H1 (cell line): ENCODE results near the gene DDX5. TPM values are rescaled to one million over a fixed set of nuclear protein-coding genes. Genes with fewer than 3 reads are reported as not detected.

ENCODE experiments used
- EGR1 ChIP-seq: IDR thresholded peaks from 2 replicates; pipeline ENCODE4 v1.6.1; 2011; ENCODE audit warnings: low read depth, low read length, borderline replicate concordance
- EP300 ChIP-seq, 2 experiments: IDR thresholded peaks; 1 replicate in 1 of 2; 2 replicates in 1 of 2; pipeline ENCODE4 v1.6.1; 2011 to 2012; ENCODE audit warnings: low read depth in 2 of 2, low read length in 2 of 2, mild to moderate bottlenecking in 2 of 2, borderline replicate concordance in 1 of 2, inconsistent platforms in 1 of 2, moderate library complexity in 1 of 2
- polyA plus RNA-seq, 7 experiments: library from polyadenylated mRNA; depleted of rRNA in 3 of 7; stranded (reverse) in 5 of 7; unstranded in 2 of 7; fragments of >200 nt in 5 of 7; fragments of 200-250 nt in 2 of 7; gene quantifications; 1 replicate in 5 of 7; 2 replicates in 1 of 7; 4 replicates in 1 of 7; pipeline versions ENCODE4 v1.2.1 to v1.2.3, GENCODE V29; 2011 to 2013; ENCODE audit warnings: missing spikeins in 2 of 7, mixed read lengths in 2 of 7
- total RNA-seq: library from RNA; stranded (reverse); fragmentation: NEBNext Ultra II Directional; extraction: Animal tissue kit (Norgen Biotek cat#: 25700); gene quantifications from 2 replicates; pipeline ENCODE4 v1.2.1, GENCODE V29; 2021
- TF ChIP-seq, protein P1 (sequence below): IDR thresholded peaks from 2 replicates; pipeline ENCODE4 v1.6.1; 2012; ENCODE audit warnings: low read length, inconsistent platforms
- TF ChIP-seq, protein P2 (sequence below): IDR thresholded peaks from 2 replicates; pipeline ENCODE4 v1.6.1; 2011; ENCODE audit warnings: low read length, improper control_type of control experiment

DDX5 gene
- total and polyA plus RNA-seq, 2 of the 8 experiments (the other 6 are each of a cell fraction or from before 2014, with no cell fraction given) = 572 to 591 TPM

DNA sequence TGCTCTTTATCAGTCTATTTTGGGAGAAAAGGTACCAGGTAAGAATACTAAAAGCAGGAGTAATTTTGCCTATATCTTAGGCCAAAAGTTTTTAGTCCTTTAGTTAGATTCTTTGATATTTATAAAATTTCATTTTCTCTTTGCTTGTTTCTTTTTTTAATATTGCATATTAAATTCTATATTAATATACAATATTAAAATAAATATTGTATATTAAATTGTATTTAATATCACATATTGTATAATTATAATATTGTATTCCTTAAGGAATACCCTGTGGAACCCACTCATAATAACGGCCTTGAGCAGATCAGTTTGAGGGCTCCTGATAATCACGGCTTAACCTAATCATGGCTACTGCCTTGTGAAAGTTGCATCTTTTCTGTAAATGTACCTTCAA, 2.6 kb upstream of the DDX5 start (continued):
- TF ChIP-seq, protein P1, sequence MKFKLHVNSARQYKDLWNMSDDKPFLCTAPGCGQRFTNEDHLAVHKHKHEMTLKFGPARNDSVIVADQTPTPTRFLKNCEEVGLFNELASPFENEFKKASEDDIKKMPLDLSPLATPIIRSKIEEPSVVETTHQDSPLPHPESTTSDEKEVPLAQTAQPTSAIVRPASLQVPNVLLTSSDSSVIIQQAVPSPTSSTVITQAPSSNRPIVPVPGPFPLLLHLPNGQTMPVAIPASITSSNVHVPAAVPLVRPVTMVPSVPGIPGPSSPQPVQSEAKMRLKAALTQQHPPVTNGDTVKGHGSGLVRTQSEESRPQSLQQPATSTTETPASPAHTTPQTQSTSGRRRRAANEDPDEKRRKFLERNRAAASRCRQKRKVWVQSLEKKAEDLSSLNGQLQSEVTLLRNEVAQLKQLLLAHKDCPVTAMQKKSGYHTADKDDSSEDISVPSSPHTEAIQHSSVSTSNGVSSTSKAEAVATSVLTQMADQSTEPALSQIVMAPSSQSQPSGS = no peak
- TF ChIP-seq, protein P2, sequence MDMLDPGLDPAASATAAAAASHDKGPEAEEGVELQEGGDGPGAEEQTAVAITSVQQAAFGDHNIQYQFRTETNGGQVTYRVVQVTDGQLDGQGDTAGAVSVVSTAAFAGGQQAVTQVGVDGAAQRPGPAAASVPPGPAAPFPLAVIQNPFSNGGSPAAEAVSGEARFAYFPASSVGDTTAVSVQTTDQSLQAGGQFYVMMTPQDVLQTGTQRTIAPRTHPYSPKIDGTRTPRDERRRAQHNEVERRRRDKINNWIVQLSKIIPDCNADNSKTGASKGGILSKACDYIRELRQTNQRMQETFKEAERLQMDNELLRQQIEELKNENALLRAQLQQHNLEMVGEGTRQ = no peak
- TF ChIP-seq EGR1 (no peak), EP300 (IDR thresholded peaks at IDR 0.05; ENCODE audit: borderline replicate concordance in 1 of 2, low read depth in 2 of 2, low read length in 2 of 2) (no peak)
